ENCODE data around the gene CYB561D1.
A peak's percentile ranks its signal among the peaks of the same experiment; 100 is the strongest.

CYB561D1 gene

GRCh38 chr1:109538827-109539555 lies 45.1 kb downstream of the CYB561D1 start:
- H3K36me3 Mint-ChIP-seq = no peaks in the 10 kb centered on the region
- H3K4me1 Mint-ChIP-seq (ENCODE audit: low read depth) = no peaks in the 10 kb centered on the region
- H3K27me3 Mint-ChIP-seq = no peaks in the 10 kb centered on the region
- no peaks in the 10 kb centered on the region for H3K9me3 Mint-ChIP-seq (ENCODE audit: low read depth)
- no peak overlapping the region for H3K27ac Mint-ChIP-seq
- H3K4me3 Mint-ChIP-seq = no peak overlapping the region

- no peaks in the 10 kb centered on the region for H3K36me3 Mint-ChIP-seq
- H3K4me1 Mint-ChIP-seq (ENCODE audit: low read depth) = no peaks in the 10 kb centered on the region
- no peaks in the 10 kb centered on the region for H3K27me3 Mint-ChIP-seq
- H3K27ac Mint-ChIP-seq = no peak within 1 kb of the TSS
- no peak within 1 kb of the TSS for H3K4me3 Mint-ChIP-seq
- H3K9me3 Mint-ChIP-seq (ENCODE audit: low read depth) = no peaks in the 10 kb centered on the region
These were observed 45.8 kb downstream of the CYB561D1 start, which contains the start of gene GPR61 for GRCh38 chr1:109539676-109540075. Gene GPR61 (plus strand): TSS chr1:109539872. CDS start chr1:109543023, 3,151 bp downstream.

GRCh38 chr1:109541102-109541501 lies 47.2 kb downstream of the CYB561D1 start:
- no peak overlapping the region for H3K4me3 Mint-ChIP-seq
- H3K36me3 Mint-ChIP-seq = no peaks in the 10 kb centered on the region
- no peak overlapping the region for H3K27ac Mint-ChIP-seq
- H3K27me3 Mint-ChIP-seq = no peaks in the 10 kb centered on the region
- no peaks in the 10 kb centered on the region for H3K9me3 Mint-ChIP-seq (ENCODE audit: low read depth)
- peaks cover 2% of the 10 kb centered on the region for H3K4me1 Mint-ChIP-seq (ENCODE audit: low read depth)

GRCh38 chr1:109542657-109543056 lies 48.8 kb downstream of the CYB561D1 start:
- H3K36me3 Mint-ChIP-seq = no peaks in the 10 kb centered on the region
- H3K27me3 Mint-ChIP-seq = no peaks in the 10 kb centered on the region
- H3K4me3 Mint-ChIP-seq = no peak overlapping the region
- no peaks in the 10 kb centered on the region for H3K9me3 Mint-ChIP-seq (ENCODE audit: low read depth)
- peaks cover 17% of the 10 kb centered on the region for H3K4me1 Mint-ChIP-seq (ENCODE audit: low read depth)
- H3K27ac Mint-ChIP-seq = no peak overlapping the region

DNA sequence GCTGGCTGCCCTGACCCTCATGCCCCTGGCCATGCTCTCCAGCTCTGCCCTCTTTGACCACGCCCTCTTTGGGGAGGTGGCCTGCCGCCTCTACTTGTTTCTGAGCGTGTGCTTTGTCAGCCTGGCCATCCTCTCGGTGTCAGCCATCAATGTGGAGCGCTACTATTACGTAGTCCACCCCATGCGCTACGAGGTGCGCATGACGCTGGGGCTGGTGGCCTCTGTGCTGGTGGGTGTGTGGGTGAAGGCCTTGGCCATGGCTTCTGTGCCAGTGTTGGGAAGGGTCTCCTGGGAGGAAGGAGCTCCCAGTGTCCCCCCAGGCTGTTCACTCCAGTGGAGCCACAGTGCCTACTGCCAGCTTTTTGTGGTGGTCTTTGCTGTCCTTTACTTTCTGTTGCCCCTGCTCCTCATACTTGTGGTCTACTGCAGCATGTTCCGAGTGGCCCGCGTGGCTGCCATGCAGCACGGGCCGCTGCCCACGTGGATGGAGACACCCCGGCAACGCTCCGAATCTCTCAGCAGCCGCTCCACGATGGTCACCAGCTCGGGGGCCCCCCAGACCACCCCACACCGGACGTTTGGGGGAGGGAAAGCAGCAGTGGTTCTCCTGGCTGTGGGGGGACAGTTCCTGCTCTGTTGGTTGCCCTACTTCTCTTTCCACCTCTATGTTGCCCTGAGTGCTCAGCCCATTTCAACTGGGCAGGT lies 49.5 kb downstream of the CYB561D1 start:
- Mint-ChIP-seq H3K36me3 (no peaks in the 10 kb centered on the region), H3K27me3 (no peaks in the 10 kb centered on the region), H3K4me1 (ENCODE audit: low read depth) (peaks cover 20% of the 10 kb centered on the region), H3K4me3 (no peak overlapping the region), H3K9me3 (ENCODE audit: low read depth) (no peaks in the 10 kb centered on the region), H3K27ac (no peak overlapping the region)

DNA sequence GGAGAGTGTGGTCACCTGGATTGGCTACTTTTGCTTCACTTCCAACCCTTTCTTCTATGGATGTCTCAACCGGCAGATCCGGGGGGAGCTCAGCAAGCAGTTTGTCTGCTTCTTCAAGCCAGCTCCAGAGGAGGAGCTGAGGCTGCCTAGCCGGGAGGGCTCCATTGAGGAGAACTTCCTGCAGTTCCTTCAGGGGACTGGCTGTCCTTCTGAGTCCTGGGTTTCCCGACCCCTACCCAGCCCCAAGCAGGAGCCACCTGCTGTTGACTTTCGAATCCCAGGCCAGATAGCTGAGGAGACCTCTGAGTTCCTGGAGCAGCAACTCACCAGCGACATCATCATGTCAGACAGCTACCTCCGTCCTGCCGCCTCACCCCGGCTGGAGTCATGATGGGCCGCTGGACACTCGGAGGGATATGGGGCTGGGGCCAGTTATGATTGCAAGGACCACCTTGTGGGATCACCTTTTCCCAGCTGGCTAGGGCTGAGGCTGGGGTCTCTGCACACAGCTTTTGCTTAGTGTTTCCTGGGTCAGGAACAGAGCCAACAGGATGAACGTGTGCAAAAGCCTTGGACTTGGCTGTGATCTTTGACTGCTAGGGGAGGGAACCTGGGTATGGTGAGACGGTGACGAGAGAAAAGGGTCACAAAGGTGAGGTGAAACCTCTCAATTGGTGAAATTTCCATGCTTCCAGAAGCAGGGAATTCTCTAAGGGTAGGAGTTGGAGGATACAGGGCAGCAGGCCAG lies 50.3 kb downstream of the CYB561D1 start:
- peaks cover 23% of the 10 kb centered on the region for H3K4me1 Mint-ChIP-seq (ENCODE audit: low read depth)
- H3K27me3 Mint-ChIP-seq = no peaks in the 10 kb centered on the region
- no peaks in the 10 kb centered on the region for H3K36me3 Mint-ChIP-seq
- no peak overlapping the region for H3K27ac Mint-ChIP-seq
- H3K9me3 Mint-ChIP-seq (ENCODE audit: low read depth) = no peaks in the 10 kb centered on the region
- no peak overlapping the region for H3K4me3 Mint-ChIP-seq

DNA sequence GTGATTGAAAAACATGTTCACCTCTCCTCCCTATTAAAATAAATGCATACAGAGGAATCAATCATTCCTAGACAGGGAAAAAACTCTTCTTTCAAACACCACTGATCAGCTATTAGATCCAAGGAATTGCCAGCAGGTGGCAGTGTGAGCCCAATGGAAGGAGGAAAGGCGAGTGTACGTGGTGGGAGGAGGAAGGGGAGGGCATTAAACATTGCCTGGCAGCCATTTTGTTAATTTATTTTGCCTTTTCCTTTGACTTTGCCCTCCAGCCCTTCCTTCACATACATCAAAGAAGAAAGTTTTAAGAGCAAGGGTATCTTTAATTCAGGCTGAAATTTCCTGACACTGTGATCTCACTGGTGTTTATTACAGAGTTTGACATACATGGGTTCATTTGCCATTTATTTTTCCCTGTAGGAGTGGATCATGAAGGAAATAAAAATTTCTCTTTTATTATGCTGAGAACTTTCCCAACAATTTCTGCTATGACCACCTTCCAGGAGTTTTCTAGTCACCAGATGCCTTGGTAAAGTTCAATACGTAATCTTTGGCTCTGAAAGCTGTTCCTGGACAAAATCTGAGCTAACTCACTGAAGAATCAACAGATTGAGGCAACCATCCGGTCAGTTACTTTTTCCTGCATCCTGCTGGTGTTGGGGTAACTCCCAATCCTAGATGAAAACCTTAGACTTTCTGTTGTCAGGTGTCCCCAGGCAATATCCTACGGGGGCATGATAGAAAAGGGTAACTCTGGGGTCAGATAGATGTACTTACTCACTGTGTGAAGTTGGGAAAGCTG lies 52.6 kb downstream of the CYB561D1 start:
- H3K27ac Mint-ChIP-seq = peak overlapping the region; percentile 97
- H3K4me3 Mint-ChIP-seq = peak overlapping the region; percentile 90
- H3K9me3 Mint-ChIP-seq (ENCODE audit: low read depth) = no peaks in the 10 kb centered on the region
- H3K4me1 Mint-ChIP-seq (ENCODE audit: low read depth) = peaks cover 44% of the 10 kb centered on the region
- no peaks in the 10 kb centered on the region for H3K27me3 Mint-ChIP-seq
- H3K36me3 Mint-ChIP-seq = no peaks in the 10 kb centered on the region

DNA sequence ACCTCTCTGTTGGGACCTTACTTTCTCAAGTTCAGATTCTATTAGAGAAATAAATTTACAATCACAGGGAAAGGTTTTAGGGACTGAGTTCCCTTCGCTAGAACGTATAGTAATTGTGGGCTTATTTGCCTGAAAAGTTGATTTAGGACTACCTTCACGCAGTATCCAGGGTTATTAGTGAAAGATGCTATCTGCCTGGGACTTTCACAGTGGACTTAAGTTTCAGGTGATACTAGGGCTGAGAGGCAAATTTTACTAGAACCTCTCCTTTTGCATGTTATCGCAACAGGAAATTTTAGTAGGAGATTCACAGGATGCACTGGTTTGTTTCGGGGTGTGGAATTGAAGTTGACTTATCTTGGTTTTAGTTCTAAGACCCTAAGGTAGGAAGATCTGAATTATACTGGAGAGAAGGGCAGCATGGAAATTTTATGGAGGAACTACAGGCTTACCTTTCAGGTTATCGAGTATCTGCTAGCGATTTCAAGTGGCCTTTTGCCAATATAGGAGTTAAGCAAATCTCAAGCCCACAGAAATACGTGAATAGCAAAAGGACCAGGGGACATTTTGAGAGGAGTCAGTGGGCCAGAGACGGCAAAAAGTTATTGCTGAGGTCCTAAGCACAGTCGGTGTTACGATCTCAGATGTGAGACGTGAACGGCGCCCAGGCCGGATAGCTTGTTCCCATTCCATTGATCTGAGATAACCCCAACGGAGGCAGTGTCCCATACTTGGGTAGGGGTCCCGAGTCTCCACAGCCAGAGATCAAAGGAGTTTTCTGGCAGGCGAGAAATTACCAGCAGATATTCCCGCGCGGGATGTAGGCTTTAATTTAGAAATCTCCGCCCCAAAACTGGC lies 53.8 kb downstream of the CYB561D1 start:
- H3K4me1 Mint-ChIP-seq (ENCODE audit: low read depth) = peaks cover 49% of the 10 kb centered on the region
- H3K27ac Mint-ChIP-seq = peak overlapping the region; percentile 97
- H3K36me3 Mint-ChIP-seq = no peaks in the 10 kb centered on the region
- no peaks in the 10 kb centered on the region for H3K27me3 Mint-ChIP-seq
- H3K4me3 Mint-ChIP-seq = peak overlapping the region; percentile 90
- no peaks in the 10 kb centered on the region for H3K9me3 Mint-ChIP-seq (ENCODE audit: low read depth)

- Mint-ChIP-seq H3K36me3 (no peaks in the 10 kb centered on the region), H3K27me3 (no peaks in the 10 kb centered on the region), H3K9me3 (ENCODE audit: low read depth) (no peaks in the 10 kb centered on the region), H3K4me1 (ENCODE audit: low read depth) (peaks cover 56% of the 10 kb centered on the region), H3K27ac (peak within 1 kb of the TSS; percentile 97), H3K4me3 (peak within 1 kb of the TSS; percentile 90)
These were observed 54.7 kb downstream of the CYB561D1 start, which contains the start of gene GNAI3 for GRCh38 chr1:109548321-109549267. Gene GNAI3 (plus strand): TSS chr1:109548615. CDS start chr1:109548721, 106 bp downstream.
